ENCODE measurements around the gene PODN.

PODN gene

GRCh38 chr1:53088616-53089300, 26.7 kb downstream of the PODN start:
- Histone ChIP-seq H3K4me2 (ENCODE audit: low read length) (no peak overlapping the region), H2AFZ (ENCODE audit: low read depth, low read length) (no peak overlapping the region), H3K27me3 (ENCODE audit: low read depth, low read length) (no peaks in the 10 kb centered on the region), H3K36me3 (replicated peaks; ENCODE audit: low read depth, low read length) (no peaks in the 10 kb centered on the region), H4K20me1 (ENCODE audit: insufficient read depth, low read length) (no peaks in the 10 kb centered on the region), H3K9ac (ENCODE audit: low read length) (no peak overlapping the region), H3K79me2 (ENCODE audit: low read length) (no peaks in the 10 kb centered on the region), H3K9me3 (ENCODE audit: insufficient read depth, low read length) (no peaks in the 10 kb centered on the region), H3K4me3 (ENCODE audit: low read length) (no peak overlapping the region), H3K27ac (ENCODE audit: low read length) (no peak overlapping the region), H3K4me1 (ENCODE audit: low read length) (no peaks in the 10 kb centered on the region)
- TF ChIP-seq, protein P1, sequence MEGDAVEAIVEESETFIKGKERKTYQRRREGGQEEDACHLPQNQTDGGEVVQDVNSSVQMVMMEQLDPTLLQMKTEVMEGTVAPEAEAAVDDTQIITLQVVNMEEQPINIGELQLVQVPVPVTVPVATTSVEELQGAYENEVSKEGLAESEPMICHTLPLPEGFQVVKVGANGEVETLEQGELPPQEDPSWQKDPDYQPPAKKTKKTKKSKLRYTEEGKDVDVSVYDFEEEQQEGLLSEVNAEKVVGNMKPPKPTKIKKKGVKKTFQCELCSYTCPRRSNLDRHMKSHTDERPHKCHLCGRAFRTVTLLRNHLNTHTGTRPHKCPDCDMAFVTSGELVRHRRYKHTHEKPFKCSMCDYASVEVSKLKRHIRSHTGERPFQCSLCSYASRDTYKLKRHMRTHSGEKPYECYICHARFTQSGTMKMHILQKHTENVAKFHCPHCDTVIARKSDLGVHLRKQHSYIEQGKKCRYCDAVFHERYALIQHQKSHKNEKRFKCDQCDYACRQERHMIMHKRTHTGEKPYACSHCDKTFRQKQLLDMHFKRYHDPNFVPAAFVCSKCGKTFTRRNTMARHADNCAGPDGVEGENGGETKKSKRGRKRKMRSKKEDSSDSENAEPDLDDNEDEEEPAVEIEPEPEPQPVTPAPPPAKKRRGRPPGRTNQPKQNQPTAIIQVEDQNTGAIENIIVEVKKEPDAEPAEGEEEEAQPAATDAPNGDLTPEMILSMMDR (IDR thresholded peaks at IDR 0.05; ENCODE audit: low read depth, low read length), result no peak
- TF ChIP-seq EZH2phosphoT487 (IDR thresholded peaks at IDR 0.05; ENCODE audit: low read depth), result no peak

DNA sequence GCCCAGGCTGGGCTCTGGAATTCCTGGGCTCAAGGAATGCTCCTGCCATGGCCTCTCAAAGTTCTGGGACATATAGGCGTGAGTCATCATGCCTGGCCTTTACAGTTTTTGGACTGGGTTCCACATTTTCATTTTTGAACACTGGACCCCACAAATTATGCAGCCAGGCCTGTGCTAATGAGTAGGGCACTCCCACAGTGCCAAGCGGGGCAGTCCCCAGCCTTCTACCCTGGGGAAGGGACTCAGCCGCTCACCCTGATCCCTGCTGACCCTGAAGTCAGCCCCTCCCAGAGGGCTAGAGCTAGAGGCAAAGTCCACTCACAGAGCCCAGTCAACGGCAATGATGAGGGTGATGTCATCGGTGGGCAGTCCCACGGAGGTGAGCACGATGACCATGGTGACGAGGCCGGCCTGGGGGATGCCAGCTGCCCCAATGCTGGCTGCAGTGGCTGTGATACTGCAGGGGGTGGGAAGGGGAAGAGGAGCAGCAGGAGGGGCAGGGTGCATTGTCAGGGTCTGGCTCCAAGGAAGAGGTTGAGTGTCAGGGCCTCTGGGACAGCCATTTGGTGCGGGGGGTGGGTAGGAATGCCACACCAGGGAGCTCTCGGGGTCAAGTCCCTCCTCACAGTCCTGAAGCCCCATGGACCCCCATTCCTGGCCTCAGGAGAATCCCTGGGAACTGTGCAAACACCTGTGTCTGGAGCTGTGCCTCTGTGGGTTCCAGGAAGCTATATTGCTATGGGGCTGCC, 27.6 kb downstream of the PODN start:
- Histone ChIP-seq H3K9me3 (ENCODE audit: insufficient read depth, low read length) (no peaks in the 10 kb centered on the region), H3K36me3 (replicated peaks; ENCODE audit: low read depth, low read length) (no peaks in the 10 kb centered on the region), H3K4me3 (ENCODE audit: low read length) (no peak overlapping the region), H3K27me3 (ENCODE audit: low read depth, low read length) (no peaks in the 10 kb centered on the region), H3K27ac (ENCODE audit: low read length) (no peak overlapping the region), H3K79me2 (ENCODE audit: low read length) (no peaks in the 10 kb centered on the region), H4K20me1 (ENCODE audit: insufficient read depth, low read length) (no peaks in the 10 kb centered on the region), H2AFZ (ENCODE audit: low read depth, low read length) (no peak overlapping the region), H3K9ac (ENCODE audit: low read length) (no peak overlapping the region), H3K4me1 (ENCODE audit: low read length) (no peaks in the 10 kb centered on the region), H3K4me2 (ENCODE audit: low read length) (no peak overlapping the region)
- TF ChIP-seq EZH2phosphoT487 (IDR thresholded peaks at IDR 0.05; ENCODE audit: low read depth), result no peak
- TF ChIP-seq, protein P1 (IDR thresholded peaks at IDR 0.05; ENCODE audit: low read depth, low read length), result no peak

GRCh38 chr1:53090227-53091147, 28.5 kb downstream of the PODN start:
- Histone ChIP-seq H3K9ac (ENCODE audit: low read length) (no peak overlapping the region), H3K4me2 (ENCODE audit: low read length) (no peak overlapping the region), H3K4me1 (ENCODE audit: low read length) (no peaks in the 10 kb centered on the region), H3K79me2 (ENCODE audit: low read length) (no peaks in the 10 kb centered on the region), H3K4me3 (ENCODE audit: low read length) (no peak overlapping the region), H4K20me1 (ENCODE audit: insufficient read depth, low read length) (no peaks in the 10 kb centered on the region), H3K9me3 (ENCODE audit: insufficient read depth, low read length) (no peaks in the 10 kb centered on the region), H3K36me3 (replicated peaks; ENCODE audit: low read depth, low read length) (no peaks in the 10 kb centered on the region), H3K27me3 (ENCODE audit: low read depth, low read length) (no peaks in the 10 kb centered on the region), H3K27ac (ENCODE audit: low read length) (no peak overlapping the region), H2AFZ (ENCODE audit: low read depth, low read length) (no peak overlapping the region)
- no peak for TF ChIP-seq EZH2phosphoT487 (IDR thresholded peaks at IDR 0.05; ENCODE audit: low read depth)
- TF ChIP-seq, protein P1 (IDR thresholded peaks at IDR 0.05; ENCODE audit: low read depth, low read length), result no peak
